OCI-M2 (cell line): ENCODE results near the gene FAN1.

Experiments
- DNase-seq: peaks from one replicate; lab custom pipeline; 2025; ENCODE audit not compliant: unreplicated experiment; lab: John Stamatoyannopoulos, UW

Gene FAN1

DNA sequence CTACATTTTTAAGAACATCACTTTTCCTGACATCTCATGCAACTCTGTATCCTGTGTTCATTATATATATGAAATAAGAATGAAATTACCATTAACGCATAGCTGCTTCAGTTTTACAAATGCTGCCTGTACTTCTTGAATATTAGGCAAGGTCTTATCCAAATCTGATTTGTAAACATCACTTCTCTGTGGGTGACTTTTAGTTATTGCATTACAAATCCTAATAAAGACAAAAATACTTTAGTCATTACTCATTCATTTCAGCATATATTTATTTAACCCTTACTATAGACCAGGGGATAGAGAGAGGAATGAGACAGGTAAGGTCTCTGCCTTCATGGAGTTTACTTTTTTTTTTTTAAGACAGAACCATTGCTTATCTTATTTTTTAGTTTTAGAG is 51.0 kb downstream of the FAN1 start:
- DNase-seq: no peak

DNA sequence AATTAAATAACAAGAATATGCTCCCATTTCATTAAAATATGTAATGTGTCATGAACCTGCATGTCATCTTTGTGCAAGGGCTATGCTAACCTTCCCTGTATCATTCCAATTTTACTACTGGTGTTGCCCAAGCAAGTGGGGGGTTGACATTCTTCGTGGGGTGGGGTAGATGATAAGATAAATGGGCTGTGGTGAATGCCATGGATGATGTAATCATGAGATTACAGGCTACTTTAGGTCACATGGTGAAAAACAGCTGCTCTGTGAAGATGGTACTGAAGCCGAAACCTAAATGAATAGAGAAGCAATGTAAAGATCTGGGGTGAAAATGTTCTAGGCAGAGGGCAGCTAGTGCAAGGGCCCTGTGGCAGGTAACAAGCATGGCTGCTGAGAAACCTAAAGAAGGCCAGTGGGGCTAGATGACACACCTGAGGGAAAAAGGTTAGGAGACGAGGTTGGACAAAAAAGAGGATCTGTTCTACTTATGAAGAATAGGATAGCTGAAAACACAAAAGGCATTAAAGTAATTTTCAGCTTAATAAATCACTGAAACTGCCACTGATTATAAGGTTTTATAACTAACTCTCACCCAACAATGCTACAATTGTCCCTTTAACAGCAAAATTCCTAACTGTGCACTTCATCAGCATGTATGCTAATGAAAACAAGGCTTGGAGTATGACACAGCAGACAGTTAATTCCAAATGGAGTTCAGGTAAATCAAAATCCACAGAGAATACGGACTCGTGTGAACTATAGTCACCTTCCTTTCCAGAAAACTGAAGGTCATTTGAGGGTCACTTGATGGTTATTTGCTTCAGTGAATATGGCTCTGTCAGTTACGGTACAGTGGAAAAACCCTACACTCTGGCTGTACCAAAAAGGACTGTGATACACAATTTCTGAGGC is 52.8 kb downstream of the FAN1 start:
- DNase-seq: no peak

DNA sequence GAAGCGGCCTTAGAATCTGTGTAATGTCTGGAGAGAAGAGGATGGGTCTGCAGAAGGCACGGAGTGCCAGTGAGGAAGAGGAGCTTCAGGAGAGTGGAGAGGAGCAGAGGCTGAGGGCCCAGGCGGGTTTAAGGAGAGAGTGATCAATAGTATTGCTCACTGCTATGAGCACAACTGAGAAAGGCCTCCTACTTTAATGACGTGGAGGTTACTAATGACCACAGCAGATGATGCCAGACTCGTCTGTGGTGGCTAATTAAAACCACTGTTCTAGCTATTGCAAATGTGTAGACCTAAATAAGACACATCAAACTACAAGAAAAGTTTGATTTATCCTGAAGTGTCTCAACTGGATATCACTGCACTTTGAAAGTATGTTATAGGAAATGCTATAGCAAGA is 54.5 kb downstream of the FAN1 start:
- DNase-seq: no peak

DNA sequence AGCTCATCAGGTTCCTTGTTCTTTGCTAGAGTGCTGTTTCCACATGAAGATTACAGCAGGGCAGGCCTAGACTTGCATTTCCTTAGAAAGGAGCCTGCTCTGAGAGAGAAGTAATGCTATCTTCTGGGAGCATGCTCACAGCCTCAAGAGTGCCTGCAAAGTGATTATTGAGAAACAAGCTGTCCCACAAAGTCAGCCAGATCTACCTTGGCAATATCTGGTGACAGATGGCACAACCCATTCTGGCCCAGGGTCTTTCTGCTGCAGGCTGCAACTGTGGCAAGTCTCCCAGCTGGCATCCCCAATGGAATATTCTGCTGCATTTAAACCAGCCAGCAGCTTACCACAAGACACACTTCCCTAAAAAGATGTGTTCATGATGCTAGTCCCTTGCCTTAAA is 58.4 kb downstream of the FAN1 start:
- DNase-seq: no peak

DNA sequence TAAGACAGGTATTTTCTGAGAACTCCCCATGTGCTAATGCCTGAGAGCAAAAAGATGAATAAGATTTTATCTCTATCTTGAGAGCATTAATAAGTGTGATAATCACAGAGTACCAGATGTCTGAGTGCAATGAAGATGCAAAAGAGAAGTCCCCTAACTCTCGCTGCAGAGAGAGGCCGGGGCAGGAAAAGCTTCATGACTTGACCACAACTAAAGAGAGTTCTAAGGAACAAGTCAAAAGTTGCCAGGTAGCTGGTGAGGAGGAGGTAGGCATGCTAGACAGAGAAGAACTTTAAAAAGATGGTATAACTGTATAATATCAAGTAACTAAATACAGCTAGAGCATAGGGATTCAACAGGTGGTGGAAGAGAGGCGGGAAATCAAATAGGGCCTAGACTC is 58.9 kb downstream of the FAN1 start:
- no peak for DNase-seq

DNA sequence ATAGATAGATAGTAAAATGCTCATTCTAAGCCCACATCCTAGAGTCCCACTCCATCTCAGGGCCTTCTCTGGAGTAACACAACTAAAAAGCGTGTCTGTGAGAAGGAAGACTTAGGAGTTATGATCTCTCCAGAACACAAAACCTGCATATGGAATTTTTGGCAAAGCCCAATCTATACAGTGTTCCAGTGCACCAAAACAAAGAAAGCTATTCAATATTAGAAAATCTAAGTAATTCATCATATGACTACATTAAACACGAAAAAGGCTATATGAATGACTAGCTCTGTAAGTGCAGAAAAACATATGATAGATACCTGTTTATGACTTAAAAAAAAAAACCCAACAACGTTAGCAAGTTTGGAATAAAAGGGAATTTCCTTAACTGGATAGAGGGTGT is 60.0 kb downstream of the FAN1 start:
- DNase-seq: no peak

DNA sequence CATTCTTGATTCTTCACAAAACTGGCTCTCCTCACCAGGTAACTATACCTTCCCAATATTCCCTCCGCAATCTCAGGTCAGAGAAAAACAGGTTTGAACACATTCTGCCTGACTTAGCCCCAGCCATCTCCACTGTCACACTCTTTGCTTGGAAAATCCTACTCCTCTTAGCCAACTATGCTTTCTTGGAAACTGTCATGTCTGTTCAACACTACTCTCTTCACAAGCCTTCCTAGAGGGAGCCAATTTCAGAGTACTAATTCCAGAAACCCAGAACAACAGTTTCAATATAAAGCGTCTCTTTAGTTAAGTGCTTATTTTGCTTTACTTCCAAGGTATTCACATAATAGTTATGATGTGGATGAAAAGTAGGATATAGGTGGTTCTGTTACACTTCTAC is 66.0 kb downstream of the FAN1 start:
- no peak for DNase-seq

DNA sequence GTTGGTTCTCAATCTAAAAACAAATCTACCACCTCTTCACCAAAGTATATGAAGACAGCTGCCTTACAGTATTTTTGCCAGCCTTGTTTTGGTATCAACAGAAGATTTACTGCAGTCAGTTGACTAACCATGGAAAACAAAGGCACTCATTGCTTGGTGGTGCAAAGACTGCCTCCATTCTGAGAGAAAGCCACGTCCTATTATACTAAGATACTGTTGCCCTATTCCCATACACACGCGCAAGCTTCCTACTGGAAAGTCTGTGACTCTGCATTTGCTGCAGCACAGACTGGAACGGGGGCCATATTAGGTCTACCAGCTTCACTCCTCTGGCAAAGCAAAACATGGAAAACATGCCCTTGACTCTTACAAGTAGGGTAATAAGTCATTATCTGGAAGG is 69.7 kb downstream of the FAN1 start:
- no peak for DNase-seq

DNA sequence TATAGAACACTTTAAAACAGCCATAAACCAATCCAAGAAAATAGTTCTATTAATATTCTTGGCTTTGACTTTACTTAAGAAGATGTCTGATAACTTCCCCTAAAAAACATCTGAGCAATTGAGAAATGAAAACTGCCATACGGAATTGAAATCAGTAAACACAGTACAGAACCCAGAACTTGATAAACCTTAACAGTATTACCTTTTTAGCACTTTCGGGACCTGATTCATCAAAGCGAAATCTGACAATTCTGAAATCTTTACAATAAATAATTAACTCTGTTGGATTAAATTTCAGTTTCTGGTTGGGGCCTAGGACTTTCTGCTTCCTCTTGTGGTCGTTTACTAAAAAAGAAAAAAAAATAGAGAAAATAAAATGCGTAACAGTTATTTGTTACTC is 70.4 kb downstream of the FAN1 start:
- DNase-seq: no peak

DNA sequence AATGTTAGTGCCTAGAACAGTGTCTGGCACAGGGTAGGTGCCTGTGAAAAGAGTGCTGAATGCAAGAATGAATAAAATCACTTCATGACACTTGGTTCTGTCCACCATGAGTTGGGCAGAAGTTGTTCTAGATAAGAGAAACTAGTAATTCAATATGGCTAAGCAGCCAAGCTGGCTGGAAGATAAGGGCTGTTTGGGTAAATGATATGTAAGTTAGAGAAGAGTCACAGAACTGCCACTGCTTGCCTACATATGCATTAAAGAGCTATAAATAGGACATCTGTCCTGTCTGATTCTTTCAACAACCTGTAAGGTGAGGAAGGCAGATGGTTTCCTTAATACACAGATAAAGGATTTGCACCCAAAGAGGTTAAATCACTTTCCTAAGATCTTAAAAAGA is 74.6 kb downstream of the FAN1 start:
- DNase-seq: no peak

DNA sequence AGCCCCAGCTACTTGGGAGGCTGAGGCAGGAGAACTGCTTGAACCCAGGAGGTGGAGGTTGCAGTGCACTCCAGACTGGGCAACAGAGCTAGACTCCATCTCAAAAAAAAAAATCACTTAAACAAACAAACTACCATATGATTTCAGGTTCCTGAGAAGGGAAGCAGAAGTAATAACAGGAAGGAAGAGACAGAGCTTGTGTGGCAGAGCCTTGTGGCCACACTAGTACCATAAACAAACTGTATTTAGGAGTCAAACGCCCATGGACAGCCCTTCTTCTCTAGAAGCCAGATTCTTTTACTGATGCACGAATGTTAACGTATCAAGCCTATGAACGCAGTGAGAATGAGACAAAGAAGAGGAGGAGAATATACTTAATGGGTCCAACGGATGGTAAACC is 75.7 kb downstream of the FAN1 start:
- DNase-seq: no peak

DNA sequence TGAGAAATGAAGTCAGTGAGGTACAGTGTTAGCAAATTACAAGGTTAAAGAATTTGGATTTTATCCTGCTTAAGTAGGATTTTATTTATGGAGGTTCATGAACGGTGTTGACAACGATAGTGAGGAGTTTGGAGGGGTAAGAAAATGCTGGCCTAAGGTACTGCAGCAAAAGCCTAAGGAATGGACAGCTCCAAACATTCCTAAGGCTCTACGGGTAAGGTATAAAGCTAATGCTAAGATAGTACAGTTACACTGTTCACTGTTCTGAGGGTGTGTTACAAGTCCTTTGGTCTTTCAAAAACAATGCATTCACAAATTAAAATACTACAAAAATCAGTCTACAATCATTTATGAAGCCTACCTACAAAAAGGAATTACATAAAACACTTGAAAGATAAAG is 80.4 kb downstream of the FAN1 start:
- no peak for DNase-seq

DNA sequence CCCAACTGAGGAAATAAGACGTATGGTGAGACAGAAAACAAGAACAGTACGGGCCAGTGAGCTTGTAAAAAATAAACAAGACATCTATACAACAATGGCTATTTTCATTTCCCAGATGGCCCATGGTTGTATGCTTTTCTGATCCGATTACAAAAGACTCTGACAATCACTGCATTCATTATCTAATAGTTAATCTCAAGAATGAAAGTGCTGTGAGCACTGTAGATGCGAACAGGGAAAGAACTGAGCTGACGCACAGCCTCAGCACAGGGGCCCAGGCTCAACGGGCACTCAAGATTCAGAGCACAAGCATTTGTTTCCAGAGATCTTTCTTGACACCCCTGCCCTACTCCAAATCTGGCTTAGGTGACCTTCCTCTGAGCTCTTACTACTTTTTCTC is 80.8 kb downstream of the FAN1 start:
- DNase-seq: no peak

DNA sequence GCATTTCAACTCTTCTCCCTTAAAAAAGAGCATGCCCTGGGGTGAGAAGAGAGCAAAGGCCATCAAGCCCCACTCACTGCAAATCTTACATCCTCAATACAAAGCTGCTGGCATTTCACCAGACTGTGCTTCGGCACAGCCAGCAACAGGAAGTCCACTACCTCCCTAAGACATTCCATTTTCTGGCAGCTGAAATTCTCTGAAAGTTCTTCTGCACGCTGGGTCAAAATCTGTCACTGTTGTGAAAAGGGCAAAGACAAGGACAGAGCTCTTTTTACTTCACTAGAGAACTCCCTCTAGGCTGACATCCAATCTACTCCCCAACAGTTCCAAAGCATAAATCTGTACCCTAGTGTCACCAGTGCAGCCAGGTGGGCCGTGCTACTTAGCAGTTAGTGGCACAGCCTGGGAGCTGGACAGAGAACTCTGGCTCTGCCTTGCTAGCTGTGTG is 81.4 kb downstream of the FAN1 start:
- DNase-seq: no peak

DNA sequence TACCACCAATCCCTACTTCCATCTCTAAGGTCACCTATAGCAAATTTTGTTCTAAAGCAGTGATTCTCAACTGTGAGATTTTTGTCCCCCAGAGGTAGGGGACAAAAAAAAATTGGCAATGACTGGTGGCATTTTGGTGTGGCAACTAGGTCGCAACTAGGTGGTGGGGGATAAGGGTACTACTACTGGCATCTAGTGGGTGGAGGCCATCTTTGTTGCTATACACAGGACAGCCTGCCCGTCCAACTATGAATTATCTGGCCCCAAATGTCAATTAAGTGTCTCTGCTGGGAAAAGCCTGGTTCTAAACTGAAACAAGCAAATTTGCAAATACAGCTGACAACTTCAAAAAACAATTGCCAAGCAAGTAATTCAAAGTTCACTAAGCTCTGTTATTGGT is 86.3 kb downstream of the FAN1 start:
- DNase-seq: no peak

DNA sequence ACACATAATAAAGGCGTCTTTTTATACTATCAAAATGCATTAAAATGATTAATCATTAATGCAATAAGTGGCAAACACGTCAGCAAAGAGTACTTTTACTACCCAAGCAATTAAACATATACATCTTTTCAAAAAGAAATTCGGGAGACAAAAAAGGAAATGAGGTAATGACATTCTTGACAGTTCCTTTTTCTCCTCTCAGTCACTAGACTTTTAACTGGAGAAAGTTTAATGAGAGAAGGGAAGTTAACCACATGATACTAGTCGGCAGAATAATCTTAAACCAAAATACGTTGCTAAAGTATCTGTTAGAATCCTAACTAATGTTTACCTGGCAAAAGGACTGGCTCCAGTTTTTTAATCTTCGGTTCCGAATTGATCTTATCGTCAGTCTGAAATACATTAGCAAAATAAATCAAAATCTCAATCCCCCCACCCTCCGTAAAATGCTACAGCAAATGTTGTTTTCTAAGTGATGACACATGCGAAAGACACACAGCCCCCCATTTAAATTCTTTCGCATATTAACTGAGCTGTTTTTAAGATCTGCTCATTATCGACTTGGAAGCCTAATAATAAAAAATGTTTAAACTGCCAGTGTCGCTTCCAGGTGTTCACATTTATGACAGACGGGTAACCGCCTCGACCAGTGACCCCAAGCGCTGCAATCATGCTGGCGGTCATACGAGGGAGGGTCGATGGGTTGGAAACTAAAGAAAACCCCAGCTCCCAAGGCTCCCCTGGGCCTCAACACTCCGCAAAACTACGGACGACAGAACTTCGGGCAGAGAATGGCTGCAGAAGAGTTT is 86.9 kb downstream of the FAN1 start:
- no peak for DNase-seq

DNA sequence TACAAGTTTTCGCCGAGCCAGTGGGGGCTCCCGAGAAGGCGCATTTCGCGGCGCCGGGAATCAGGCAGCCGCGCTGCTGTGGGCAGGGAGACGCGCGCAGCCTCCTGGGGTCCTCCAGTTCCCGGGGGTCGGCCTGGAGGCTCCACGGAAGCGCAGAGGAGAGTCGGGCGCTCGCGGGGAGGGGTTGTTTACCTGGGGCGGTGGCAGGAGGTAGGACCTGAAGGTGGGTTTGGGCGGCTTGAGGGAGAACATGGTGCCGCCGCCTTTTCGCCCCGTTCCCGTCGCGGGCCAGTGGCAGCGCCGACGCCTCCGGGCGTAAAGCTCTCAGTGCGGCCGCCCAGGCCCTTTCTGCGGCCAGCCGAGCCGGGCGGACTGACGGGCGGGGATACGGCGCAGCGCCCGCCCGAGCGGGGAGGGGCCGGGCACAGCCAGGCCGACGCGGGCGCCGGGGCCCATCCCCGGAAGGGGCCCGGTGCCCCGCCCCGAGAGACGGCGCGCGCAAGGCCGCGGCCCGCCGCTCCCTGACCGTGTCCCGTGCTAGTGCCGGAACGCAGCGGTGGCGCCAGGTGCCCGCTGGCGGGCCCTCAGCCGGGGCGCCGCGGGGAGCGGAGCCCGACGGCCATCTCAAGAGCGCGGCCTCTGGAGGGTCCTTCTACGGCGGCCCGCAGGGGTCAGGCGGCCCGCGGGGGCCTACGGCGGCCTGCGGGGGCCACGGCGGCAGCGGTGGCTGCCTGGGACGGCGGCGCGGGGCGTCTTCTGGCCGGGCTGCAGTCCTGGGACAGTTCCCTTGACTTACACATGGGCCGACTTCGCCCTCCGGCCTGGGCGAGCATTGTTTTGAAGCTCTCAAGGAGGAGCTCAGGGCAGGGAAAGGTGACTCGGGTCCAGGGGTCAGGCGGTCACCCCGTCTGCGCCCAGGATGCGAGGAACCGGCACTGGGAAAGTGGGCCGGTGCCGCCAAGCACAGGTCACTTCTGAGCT is 87.8 kb downstream of the FAN1 start, which contains the start of gene MTMR10:
Gene MTMR10 (minus strand): TSS at position 374 of the 981 bp plus-strand sequence. CDS start 122 bp downstream, at position 252.
- DNase-seq: no peak

DNA sequence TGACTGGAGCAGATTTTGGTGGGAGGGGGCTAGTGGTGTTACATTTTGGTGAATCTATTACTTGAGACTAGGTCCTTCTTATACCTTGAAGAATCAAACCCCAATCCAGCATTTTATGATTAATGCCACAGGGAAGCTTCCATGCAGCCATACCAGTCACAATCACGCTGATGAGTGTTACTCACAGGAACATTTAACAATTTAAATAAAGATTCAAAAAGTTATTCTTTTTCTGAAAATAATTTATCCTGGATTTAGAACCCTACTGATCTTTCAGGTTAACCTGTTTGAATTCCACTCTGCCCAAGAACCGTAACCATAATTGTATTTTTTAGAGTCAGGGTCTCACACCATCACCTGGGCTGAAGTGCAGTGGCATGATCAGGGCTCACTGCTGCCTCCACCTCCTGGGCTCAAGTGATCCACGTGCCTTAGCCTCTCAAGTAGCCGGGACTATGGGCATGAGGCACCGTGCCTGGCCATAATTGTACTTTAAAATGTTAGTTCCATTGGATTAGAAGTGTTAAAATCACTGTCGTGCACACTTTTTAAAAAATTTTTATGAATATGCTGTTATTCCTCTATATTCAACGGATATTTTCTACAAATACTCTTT is 88.6 kb downstream of the FAN1 start:
- DNase-seq: no peak
